Central memory CD8-positive, alpha-beta T cell (primary cell): Measurements from ENCODE around the gene TTK.

ENCODE experiments used
- ATAC-seq: fragments of 150-1000 bp; cut with Tn5 transposase; replicated peaks from 2 replicates; pipeline ENCODE4 v1.10.0; 2022; ENCODE audit warnings: mild to moderate bottlenecking, moderate FRiP score, moderate number of reproducible peaks; ENCODE audit not compliant: poor library complexity, severe bottlenecking; ENCODE audit errors: extremely low read depth
- DNase-seq, 2 donors: peaks; one replicate each; pipeline ENCODE4 v3.0.0; 2021; ENCODE audit warnings: low spot score in 2 of 2
- H3K27ac Mint-ChIP-seq: one replicate; pipeline ENCODE4 v1.8.0; 2022; ENCODE audit warnings: low read depth, mild to moderate bottlenecking, moderate library complexity, mixed read lengths
- H3K27me3 Mint-ChIP-seq: one replicate; pipeline ENCODE4 v1.8.0; 2022; ENCODE audit warnings: mixed read lengths
- H3K36me3 Mint-ChIP-seq: one replicate; pipeline ENCODE4 v1.8.0; 2022; ENCODE audit warnings: mild to moderate bottlenecking, moderate library complexity, mixed read lengths; ENCODE audit not compliant: insufficient read depth
- H3K4me1 Mint-ChIP-seq: one replicate; pipeline ENCODE4 v1.8.0; 2022; ENCODE audit warnings: mixed read lengths
- H3K4me3 Mint-ChIP-seq: one replicate; pipeline ENCODE4 v1.8.0; 2022; ENCODE audit warnings: mild to moderate bottlenecking, moderate library complexity, mixed read lengths
- H3K9me3 Mint-ChIP-seq: one replicate; pipeline ENCODE4 v1.8.0; 2022; ENCODE audit warnings: mixed read lengths

TTK gene

GRCh38 chr6:80004173-80005072 is at the start of gene TTK:
TTK (plus strand) TSS chr6:80004649; CDS start chr6:80005844, 1,195 bp downstream.
- H3K36me3 Mint-ChIP-seq = peaks cover 7% of the 10 kb centered on the region
- peaks cover 14% of the 10 kb centered on the region for H3K4me1 Mint-ChIP-seq
- DNase-seq (peak; percentile 84 to 90), ATAC-seq (peak; percentile 97)
- no peaks in the 10 kb centered on the region for H3K27me3 Mint-ChIP-seq
- H3K27ac Mint-ChIP-seq = peak within 1 kb of the TSS; percentile 98
- H3K4me3 Mint-ChIP-seq = peak within 1 kb of the TSS; percentile 91
- no peaks in the 10 kb centered on the region for H3K9me3 Mint-ChIP-seq

DNA sequence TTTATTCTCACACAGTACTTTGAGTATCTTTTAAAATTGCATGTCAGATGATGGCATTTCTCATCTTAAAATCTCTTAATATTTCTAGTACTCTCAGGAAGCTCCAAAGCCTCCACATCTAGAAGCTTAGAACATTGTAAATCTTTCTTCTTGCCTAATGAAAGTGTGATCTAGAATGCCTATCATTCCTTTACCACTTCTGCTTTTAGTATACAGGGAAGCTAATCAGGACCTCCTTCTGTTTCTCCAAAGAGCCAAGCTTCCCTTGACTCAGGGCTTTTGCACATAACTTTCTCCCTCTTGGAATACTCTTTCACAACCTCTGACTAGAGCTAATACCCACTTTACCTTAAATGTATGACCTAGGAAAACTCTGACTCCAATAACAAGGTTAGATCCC is 49.6 kb upstream of the TTK start:
- Mint-ChIP-seq H3K4me3 (no peak overlapping the region), H3K36me3 (peaks cover 1% of the 10 kb centered on the region), H3K27me3 (peaks cover 59% of the 10 kb centered on the region), H3K27ac (no peak overlapping the region), H3K4me1 (no peaks in the 10 kb centered on the region), H3K9me3 (no peaks in the 10 kb centered on the region)
- ATAC-seq = no peak
- no peak for DNase-seq

DNA sequence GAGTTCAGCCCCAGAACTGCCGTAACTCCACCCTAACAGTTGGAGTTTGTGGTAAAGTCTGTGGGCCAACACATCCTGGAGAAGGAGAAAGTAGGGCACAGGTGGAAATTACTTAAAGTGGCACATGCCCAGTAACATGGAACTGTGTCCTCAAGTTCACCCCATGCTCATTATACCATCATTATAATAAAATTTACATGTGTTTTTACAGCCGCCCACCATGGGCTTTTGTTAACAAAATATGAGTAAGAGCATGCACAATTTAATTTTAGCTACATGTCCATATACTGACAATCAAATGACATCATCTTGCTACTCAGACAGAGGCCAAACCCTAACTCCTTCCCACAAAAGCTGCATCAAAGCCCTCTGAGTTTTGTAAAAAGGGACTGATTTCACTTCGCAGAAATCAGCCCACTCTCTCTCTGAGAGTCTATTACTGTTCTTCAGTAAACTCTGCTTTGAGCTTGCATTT is 39.8 kb upstream of the TTK start:
- peaks cover 12% of the 10 kb centered on the region for H3K9me3 Mint-ChIP-seq
- DNase-seq (no peak), ATAC-seq (no peak)
- peaks cover 35% of the 10 kb centered on the region for H3K27me3 Mint-ChIP-seq
- no peaks in the 10 kb centered on the region for H3K36me3 Mint-ChIP-seq
- H3K4me1 Mint-ChIP-seq = no peaks in the 10 kb centered on the region
- no peak overlapping the region for H3K27ac Mint-ChIP-seq
- no peak overlapping the region for H3K4me3 Mint-ChIP-seq

DNA sequence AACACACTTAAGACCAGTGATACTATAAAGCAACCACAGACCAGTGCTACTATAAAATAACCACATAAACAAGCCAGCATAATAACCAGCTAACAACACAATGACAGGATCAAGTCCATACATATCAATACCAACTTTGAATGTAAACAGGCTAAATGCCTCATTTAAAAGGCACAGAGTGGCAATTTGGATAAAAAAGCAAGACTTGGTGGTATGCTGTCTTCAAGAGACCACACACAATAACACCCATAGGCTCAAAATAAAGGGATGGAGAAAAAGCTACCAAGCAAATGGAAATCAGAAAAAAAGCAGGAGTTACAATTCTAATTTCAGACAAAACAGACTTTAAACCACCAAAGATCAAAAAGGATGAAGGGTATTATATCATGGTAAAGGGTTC is 37.3 kb upstream of the TTK start:
- H3K9me3 Mint-ChIP-seq = peaks cover 21% of the 10 kb centered on the region
- H3K36me3 Mint-ChIP-seq = no peaks in the 10 kb centered on the region
- no peak overlapping the region for H3K4me3 Mint-ChIP-seq
- no peak for ATAC-seq
- no peak overlapping the region for H3K27ac Mint-ChIP-seq
- peaks cover 24% of the 10 kb centered on the region for H3K27me3 Mint-ChIP-seq
- no peak for DNase-seq
- H3K4me1 Mint-ChIP-seq = no peaks in the 10 kb centered on the region

DNA sequence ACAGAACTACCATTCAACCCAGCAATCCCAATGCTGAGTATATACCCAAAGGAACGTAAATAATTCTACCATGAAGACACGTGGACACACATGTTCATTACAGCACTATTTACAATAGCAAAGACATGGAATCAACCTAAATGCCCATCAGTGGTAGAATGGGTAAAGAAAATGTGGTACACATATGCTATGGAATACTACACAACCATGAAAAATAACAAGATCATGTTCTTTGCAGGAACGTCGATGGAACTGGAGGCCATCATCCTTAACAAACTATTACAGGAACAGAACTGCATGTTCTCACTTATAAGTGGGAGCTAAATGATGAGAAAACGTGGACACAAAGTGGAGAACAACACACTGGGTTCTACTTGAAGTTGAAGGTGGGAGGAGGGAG is 34.7 kb upstream of the TTK start:
- peaks cover 24% of the 10 kb centered on the region for H3K27me3 Mint-ChIP-seq
- H3K27ac Mint-ChIP-seq = no peak overlapping the region
- DNase-seq (no peak), ATAC-seq (no peak)
- no peaks in the 10 kb centered on the region for H3K36me3 Mint-ChIP-seq
- H3K4me1 Mint-ChIP-seq = no peaks in the 10 kb centered on the region
- no peak overlapping the region for H3K4me3 Mint-ChIP-seq
- peaks cover 21% of the 10 kb centered on the region for H3K9me3 Mint-ChIP-seq

DNA sequence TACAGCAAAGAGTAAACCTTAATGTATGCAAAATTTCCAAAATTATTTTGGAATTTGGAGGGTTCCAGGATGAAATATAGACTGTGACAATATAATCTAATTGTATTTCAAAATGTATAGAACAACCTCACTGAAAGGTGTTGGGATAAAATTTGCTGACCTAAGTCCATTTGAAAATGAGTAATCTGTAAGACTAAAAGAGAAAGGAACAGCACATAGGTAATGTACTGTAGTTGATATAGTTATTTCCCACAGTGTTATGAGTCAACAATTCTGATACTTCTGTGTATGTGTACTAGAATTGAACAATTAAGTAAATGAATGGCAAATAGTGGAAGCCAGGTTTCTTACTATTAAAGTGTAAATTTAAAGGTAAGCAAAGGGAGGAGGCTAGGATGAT is 33.3 kb upstream of the TTK start:
- Mint-ChIP-seq H3K4me1 (no peaks in the 10 kb centered on the region), H3K27ac (no peak overlapping the region), H3K36me3 (no peaks in the 10 kb centered on the region), H3K4me3 (no peak overlapping the region), H3K9me3 (peaks cover 19% of the 10 kb centered on the region), H3K27me3 (peaks cover 24% of the 10 kb centered on the region)
- ATAC-seq = no peak
- DNase-seq = no peak

- no peak for ATAC-seq
- H3K9me3 Mint-ChIP-seq = no peaks in the 10 kb centered on the region
- no peaks in the 10 kb centered on the region for H3K27me3 Mint-ChIP-seq
- no peaks in the 10 kb centered on the region for H3K4me1 Mint-ChIP-seq
- H3K36me3 Mint-ChIP-seq = no peaks in the 10 kb centered on the region
- H3K27ac Mint-ChIP-seq = no peak overlapping the region
- no peak overlapping the region for H3K4me3 Mint-ChIP-seq
- DNase-seq = no peak
Observed at GRCh38 chr6:79981652-79982051, 22.8 kb upstream of the TTK start.

- Mint-ChIP-seq H3K27me3 (no peaks in the 10 kb centered on the region), H3K36me3 (no peaks in the 10 kb centered on the region), H3K9me3 (no peaks in the 10 kb centered on the region), H3K4me3 (no peak overlapping the region), H3K27ac (no peak overlapping the region), H3K4me1 (no peaks in the 10 kb centered on the region)
- DNase-seq (no peak), ATAC-seq (no peak)
Observed at GRCh38 chr6:79984261-79984660, 20.2 kb upstream of the TTK start.

DNA sequence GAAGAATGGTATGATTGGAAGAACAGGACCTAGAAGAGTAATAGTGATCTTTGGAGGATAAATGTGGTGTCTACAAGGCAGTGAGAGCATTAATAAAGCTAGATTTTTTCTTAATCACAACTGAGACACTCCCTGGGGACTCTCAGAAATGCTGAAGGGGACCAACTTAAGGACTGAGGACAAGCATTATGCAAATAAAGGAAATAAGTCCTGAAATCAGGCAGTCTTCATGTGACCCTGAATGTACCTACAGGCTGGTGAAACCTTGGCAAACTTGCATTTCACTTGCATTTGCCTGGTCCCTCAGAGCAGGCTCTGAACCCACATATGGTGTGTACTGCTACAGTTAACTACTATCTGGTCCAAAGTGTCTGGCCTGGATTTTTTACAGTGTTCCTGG is 19.3 kb upstream of the TTK start:
- ATAC-seq (no peak), DNase-seq (no peak)
- H3K27ac Mint-ChIP-seq = no peak overlapping the region
- no peaks in the 10 kb centered on the region for H3K9me3 Mint-ChIP-seq
- no peaks in the 10 kb centered on the region for H3K36me3 Mint-ChIP-seq
- no peaks in the 10 kb centered on the region for H3K4me1 Mint-ChIP-seq
- H3K4me3 Mint-ChIP-seq = no peak overlapping the region
- H3K27me3 Mint-ChIP-seq = no peaks in the 10 kb centered on the region

- Mint-ChIP-seq H3K27me3 (no peaks in the 10 kb centered on the region), H3K36me3 (no peaks in the 10 kb centered on the region), H3K4me1 (no peaks in the 10 kb centered on the region), H3K27ac (no peak overlapping the region), H3K9me3 (no peaks in the 10 kb centered on the region), H3K4me3 (no peak overlapping the region)
- no peak for DNase-seq
- no peak for ATAC-seq
Observed at GRCh38 chr6:79989641-79990040, 14.8 kb upstream of the TTK start.

DNA sequence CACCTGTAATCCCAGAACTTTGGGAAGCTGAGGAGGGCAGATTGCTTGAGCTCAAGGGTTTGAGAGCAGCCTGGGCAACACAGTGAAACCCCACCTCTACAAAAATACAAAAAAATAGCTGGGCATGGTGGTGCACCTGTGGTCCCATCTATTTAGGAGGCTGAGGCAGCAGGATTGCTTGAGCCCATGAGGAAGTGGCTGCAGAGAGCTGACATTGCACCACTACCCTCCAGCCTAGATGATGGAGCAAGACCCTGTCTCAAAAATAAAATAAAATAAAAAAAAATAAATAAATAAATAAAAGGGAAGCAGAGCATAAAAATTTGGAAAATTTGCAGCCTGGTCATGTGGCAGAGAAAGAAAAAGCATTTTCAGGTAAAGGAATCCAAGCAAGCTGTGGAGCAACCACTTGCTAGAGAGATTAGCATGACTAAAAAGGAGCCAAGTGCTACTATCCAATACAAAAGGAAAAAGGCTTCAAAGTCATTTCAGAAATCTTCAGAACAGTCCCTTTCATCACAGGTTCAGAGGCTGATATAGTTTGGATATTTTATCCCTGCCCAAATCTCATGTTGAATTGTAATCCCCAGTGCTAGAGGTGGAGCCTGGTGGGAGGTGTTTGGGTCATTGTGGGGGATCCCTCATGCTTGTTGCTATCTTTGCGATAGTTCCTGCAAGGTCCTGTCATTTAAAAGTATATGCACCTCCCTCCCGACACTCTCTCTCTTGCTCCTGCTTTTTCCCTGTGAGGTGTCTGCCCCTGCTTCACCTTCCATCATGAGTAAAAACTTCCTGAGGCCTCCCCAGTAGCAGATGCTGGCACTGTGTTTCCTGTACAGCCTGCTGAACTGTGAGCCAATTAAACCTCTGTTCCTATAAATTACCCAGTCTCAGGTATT is 11.2 kb upstream of the TTK start:
- Mint-ChIP-seq H3K4me1 (no peaks in the 10 kb centered on the region), H3K27me3 (no peaks in the 10 kb centered on the region), H3K9me3 (no peaks in the 10 kb centered on the region), H3K27ac (no peak overlapping the region), H3K4me3 (no peak overlapping the region), H3K36me3 (no peaks in the 10 kb centered on the region)
- no peak for ATAC-seq
- DNase-seq = no peak

DNA sequence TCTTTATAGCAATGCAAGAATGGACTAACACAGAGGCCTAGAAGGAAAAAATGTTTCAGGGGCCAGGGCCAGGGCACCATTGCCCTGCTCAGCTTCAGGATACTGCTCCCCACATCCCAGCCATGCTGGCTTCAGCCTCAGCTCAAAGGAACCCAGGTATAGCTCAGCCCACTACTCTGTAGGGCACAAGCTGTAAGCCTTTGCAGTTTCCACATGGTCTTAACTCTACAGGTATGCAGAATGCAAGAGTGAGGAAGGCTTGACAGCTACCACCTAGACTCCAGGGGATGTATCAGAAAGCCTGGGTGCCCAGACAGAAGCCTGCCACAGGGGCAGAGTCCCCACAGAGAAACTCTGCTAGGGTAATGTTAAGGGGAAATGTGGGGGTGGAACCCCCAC is 10.5 kb upstream of the TTK start:
- no peak overlapping the region for H3K27ac Mint-ChIP-seq
- ATAC-seq = no peak

More for the DNA sequence above, 10.5 kb upstream of the TTK start:
- no peak for DNase-seq
- no peaks in the 10 kb centered on the region for H3K36me3 Mint-ChIP-seq
- H3K4me3 Mint-ChIP-seq = no peak overlapping the region
- no peaks in the 10 kb centered on the region for H3K27me3 Mint-ChIP-seq
- no peaks in the 10 kb centered on the region for H3K9me3 Mint-ChIP-seq
- no peaks in the 10 kb centered on the region for H3K4me1 Mint-ChIP-seq
